GM18517 (cell line): ENCODE measurements around the gene WNT8B.

Experiments used
- ATAC-seq: cut with Tn5 transposase; IDR thresholded peaks from one replicate; pipeline ENCODE4 v1.9.1; 2021; ENCODE audit warnings: mild to moderate bottlenecking, moderate library complexity; ENCODE audit not compliant: unreplicated experiment

Gene WNT8B

DNA sequence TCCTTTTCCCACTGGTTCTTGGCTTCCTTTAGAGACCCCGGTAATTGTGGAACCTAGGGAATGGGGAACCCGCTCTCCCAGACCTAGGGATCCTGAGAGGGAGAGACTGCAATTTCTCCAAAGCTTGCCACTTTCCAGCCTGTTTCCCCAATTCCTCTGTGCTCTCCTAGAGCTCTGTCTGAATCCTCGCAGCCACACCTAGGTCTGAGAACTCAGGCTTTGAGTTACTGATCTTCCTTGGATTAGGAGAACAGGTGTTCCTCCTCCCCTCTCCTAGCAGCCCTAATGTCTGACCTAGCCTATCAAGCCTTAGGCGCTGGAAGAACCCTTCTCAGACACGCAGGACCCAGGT is 20.0 kb downstream of the WNT8B start:
- ATAC-seq = no peak

DNA sequence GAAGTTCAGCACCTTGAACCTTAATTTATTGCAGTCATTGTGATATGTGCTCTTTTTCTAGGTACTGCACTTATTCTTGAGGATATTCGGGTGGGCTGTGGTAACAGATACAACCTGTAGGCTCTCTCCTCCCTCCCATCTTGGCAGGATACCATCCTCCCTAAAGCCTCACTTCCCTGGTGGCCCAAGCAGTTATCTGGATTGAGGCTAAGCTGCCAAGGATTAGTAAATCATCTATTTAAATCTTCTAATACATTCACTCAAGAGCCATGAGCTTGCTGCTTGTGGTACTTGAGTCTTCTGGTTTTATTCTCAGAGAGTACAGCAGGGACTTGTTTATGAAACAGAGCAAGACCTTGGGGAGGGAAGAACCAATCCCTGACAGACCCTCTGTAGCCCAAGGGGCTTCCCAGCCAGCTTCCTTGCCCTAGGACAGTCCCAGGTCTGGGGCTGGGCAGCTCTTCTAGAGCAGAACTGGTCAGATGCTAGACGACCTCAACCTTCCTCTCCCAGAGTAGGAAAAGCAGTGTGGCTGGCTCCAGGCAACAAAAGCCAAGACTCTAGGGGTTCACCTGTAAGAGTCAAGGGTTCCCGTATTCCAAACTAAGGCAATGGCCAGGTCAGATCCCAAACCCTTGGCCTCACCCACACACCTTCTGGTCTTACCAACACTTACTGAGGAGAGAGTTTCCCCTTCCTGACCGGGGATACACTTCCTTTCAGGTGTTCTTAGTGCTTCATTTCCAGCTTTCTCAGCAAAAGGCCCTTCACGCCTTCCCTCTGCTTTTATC is 21.3 kb downstream of the WNT8B start:
- no peak for ATAC-seq

DNA sequence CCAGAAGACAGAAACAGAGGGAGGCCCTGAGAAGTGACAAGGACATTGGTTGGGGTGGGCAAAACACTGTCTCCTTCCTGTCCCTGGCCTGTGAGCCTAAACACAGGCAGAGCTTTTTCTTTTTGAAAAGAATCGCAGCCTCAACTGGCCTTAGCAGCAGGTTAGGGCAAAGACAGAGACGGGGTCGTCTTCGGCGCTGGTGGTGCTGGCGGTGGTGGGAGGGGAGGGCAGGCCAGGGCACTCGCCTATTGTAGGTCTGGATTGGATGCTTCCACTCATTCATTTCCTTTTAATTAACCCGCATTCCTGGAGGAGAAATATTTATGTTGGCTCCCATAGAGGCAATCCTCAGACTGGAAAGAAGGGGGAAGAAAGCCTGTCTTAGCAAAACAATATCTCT is 22.6 kb downstream of the WNT8B start:
- no peak for ATAC-seq

DNA sequence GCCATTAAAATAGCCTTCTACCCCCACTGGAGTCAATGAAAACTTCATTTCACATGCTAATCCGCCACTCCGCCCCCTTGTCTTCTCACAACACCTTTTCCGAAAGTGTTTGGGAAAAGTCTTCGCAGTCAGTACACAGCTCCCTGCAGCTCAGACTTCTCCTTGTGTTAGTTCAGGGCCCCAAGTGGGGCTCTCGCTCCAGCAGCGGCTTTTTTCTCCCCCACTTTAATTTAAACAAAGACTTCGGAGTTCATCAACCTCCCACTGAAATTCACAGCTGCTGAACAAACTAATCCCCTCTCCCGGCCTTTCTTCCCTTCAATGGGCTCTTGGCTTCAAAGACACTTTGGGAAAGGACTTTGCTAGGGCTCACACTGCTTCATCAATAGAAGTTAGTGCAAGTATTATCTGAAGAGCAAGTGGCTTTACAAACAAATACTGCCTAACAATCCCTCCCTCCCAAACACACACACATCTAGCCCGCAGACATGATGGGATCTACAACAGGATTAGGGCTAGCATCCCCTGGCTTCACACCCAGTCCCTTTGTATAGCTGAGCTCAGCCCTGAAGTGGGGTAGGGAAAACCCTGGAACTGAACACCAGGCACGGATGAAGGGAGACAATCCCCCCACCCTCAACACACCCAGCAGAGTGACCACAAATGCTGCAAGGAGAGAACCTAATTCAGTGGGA is 23.1 kb downstream of the WNT8B start:
- ATAC-seq = no peak

DNA sequence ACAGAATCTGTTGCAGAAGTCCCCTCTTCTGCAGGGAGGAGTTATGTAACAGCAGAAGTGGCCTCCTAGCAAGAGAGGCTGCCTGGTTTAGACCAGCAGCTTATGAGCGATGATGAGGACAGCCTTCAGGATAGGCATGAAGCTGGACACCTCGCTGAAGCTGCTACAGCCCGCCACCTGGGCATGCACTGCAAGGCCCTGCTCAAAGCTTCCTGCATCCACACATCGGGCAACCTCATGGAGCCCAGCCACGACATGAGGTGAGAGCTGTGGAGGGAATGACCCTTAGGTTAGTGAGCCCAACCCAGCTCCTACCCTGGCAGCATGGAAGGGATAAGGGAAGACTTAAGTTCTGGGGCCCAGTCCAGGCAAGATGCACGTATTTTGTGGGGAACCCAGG is 24.7 kb downstream of the WNT8B start:
- no peak for ATAC-seq

GRCh38 chr10:100489396-100489795 is 26.6 kb downstream of the WNT8B start:
- ATAC-seq = no peak

DNA sequence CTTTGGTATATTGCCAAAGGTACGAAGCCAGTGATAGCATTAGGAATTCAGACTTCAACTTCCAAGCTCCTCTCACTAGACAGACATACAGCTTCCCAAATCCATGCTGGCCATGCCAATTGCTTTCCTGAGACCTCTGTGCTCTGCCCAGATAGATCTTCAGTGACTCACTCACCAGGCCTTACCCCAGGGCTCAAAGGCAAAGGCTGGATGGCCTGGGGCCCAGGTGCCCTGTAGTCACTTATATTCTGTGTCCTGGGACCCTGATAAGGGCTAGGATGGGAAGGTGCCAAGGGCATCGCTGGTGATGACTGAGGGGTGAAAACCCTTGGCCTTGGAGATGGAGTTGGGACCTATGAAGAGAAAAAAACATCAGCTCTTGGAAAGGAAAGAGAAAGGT is 27.7 kb downstream of the WNT8B start:
- ATAC-seq = no peak

- no peak for ATAC-seq
Measured at GRCh38 chr10:100496567-100496966, 33.8 kb downstream of the WNT8B start.

GRCh38 chr10:100498059-100498458 is 35.2 kb downstream of the WNT8B start:
- no peak for ATAC-seq

DNA sequence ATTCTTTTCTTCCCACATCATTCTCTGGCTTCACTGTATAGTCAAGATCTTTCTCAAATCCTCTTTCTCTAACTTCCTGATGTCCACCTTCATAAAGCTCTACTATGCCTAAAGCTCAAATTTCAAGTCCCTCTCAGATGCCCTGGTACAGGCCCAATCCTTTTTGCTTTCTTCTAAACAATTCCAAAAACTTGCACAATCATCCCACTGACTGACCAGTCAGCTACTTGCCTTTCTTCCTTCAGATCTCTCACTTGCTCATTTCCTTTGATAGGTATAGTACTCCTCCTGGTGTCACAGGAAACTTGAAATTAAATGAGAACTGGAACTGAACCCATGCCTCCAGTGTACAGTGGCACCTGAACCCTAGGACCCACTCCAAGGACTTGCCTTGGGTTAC is 38.6 kb downstream of the WNT8B start:
- ATAC-seq = no peak

DNA sequence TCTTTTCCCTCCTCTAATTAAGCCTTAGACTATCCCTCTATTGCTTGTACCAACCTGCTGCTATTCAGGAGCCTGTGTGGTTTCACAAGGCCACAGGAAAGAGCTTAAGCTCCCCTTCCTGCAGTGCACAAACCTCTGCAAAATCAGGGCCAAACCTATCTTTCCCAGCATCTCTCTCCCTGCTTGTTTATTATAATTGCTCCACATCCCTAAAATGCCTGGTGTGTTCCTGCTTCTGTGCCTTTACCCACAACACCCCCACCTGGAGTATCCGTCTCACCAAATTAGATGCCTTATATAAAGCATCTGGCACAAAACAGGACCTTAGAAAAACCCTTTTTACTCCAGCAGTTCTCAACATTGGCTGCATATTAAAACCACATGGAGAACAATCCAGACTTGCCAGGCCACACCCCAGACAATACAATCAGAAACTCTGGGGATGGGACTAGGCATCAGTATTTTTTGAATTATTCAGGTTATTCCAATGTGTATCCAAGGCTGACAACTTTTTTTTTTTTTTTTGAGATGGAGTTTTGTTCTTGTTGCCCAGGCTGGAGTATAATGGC is 40.2 kb downstream of the WNT8B start:
- no peak for ATAC-seq

GRCh38 chr10:100504096-100504495 is 41.3 kb downstream of the WNT8B start:
- ATAC-seq = no peak

DNA sequence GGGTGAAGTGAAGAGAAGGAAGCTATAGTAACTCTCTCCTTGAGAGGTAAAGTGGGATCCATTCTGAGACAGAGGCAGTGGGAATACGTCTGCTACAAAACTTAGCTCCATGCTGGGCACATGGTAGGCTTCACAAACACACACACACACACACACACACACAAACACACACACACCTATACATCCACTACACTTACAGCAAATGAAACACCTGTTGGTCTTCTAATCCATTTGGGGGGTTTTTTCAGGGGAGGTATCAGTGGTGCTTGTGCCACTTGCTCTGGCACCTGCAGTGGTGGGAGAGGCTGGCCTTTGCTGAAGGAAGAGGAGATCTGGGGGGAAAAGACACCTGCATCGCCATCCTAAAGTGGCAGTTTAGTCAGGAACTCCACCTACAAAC is 42.4 kb downstream of the WNT8B start:
- ATAC-seq = no peak

DNA sequence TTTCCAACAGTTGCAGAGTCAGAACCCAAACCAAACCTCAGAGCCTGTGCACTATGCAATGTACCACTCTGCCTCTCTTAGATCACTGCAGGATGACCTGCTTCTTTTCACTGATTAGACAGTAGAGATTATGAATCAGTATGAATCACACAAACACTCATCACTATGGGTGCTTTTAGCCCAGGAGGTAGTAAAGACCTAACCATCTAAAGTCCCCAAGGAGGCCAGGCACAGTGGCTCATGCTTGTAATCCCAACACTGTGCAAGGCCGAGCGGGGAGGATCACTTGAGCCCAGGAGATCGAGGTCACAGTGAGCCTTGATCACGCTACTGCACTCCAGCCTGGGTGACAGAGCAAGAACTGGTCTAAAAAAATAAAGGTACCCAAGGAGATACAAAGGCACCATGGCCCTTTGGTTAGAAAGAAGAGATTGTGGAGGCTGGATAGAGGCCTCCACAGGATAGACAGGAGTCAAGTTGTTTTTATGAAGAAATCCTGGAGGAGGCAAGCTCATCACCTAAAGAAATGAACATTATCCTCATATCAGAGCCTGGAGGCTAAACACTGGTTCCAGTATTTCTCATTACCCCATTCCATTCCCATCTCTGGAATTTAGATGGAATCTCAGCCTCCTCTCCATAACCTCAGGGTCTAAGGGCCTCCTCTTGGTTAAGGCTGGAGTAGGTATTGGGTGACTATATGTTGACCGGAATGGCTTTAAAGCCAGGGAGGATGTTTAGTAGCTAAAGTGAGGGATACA is 44.0 kb downstream of the WNT8B start:
- ATAC-seq = no peak

DNA sequence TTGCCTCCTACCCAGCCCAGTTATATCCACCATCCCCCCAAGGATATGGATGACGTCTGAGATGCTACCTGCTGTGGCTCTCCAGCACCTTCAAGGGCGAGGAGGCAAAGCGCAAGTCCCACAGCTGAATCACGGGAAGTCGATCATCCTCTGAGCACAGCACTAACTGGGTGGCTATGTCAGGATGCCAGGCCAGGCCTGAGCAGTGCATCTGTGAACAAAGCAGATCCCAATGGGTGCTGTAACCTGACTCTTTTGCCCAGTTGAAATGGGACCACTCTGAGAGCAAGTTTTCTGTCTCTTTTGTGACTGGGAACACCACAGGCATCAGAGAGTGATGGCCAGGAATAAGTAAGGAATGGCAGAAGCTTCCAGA is 44.5 kb downstream of the WNT8B start:
- no peak for ATAC-seq

GRCh38 chr10:100508266-100508665 is 45.5 kb downstream of the WNT8B start:
- no peak for ATAC-seq

GRCh38 chr10:100508691-100509150 is 45.9 kb downstream of the WNT8B start:
- ATAC-seq = no peak

DNA sequence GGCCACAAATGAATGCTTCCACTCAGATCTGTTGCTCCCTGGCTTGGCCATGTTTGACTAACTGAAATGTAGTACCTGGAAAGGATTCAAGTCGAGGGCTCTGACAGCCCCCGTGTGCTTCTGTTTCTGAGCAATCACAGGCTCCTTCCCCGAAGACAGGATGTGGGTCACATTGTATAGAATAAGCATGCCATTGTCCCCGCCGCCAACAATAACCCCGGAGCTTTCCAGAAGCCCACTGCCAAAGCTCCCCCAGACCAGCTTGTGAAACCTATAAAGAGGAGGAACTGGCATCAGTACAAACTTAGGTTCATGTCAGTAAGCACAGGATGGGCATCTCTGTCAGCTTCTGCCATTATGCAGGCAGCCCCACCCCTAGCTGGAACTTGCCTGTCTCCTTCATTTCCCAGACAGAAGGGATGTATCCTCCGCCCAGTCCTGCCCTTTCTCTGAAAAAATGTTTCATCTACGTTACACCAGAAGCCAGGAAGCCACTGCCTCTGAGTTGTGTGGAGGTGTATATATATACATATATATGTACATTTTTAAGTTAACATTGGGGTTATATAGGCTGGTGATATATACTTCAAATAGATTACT is 46.5 kb downstream of the WNT8B start:
- ATAC-seq = no peak

DNA sequence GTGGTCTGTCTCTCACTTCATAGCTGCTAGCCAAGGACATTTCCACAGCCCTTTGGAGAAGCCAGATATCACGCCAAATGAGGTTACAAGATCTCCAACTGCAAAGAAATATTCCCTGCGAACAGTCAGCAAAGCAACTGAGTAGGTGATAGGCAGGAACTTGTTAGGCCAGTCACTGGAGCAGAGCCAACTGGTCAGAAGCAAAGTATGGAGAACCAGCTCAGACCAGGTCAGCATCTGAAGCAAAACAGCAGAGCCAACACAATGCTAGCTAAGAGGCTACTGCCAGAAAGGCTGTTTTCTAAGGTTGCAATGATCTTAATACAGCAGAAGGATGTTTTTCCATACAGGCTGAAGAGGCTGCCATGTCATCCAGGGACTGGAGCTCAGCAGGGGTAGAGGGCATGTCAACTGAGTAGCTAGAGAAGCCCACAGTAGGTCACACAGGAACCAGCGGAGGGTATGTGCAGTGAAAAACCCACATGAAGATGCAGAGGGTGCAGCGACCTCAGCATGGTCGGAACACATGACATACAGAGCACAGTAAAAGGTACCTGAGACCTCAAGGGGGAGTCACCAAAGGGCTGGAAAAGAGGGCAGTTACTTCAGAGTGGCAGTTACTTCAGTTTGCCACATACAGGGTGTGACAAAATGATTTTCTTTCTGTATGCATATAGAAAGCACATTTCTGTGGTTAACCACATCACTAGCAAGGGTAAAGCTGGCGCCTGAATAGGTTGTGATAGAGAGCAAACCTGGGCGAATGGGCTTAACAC is 47.9 kb downstream of the WNT8B start:
- no peak for ATAC-seq

DNA sequence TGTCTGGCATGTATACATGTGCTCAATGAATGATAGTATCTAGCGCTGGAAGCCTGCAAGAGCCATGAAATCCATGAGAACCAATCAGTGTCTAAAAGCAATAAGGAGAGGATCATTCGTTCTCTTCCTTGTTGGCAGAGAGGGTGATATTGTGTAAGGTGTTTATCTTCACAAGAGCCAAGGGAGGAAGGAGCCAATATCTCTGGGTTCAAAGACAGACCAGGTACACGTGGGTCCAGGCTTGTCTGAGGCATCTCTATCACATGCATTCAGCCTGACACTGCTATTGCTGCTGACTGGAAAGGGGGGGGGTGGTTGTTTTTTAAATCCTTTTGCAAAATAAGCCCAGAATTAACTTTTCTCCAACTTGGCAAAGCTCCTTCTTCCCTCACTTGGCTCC is 52.8 kb downstream of the WNT8B start:
- ATAC-seq = no peak
